Measurements from ENCODE around the gene CIART.
"Not testable (repeated sequence)": the region's sequence is repeated elsewhere in the genome, so short reads cannot be mapped to it uniquely, and the experiment has no call there.

Gene CIART

DNA sequence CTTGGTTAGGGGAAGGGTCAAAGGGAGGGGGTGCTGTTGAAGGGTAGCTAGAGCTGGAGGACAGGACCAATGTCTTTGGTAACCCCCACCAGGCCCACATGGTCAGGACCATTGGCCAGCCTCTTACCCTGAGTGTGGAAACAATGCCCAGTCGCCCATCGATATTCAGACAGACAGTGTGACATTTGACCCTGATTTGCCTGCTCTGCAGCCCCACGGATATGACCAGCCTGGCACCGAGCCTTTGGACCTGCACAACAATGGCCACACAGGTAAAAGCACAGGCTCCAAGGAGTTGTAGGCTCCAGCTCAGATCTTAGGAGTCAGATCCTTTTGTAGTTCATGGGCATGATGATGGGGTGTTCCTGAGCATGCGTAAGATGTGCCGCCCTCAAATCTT lies 21.0 kb upstream of the CIART start:
- no peak for DNase-seq (ENCODE audit: low spot score)

DNA sequence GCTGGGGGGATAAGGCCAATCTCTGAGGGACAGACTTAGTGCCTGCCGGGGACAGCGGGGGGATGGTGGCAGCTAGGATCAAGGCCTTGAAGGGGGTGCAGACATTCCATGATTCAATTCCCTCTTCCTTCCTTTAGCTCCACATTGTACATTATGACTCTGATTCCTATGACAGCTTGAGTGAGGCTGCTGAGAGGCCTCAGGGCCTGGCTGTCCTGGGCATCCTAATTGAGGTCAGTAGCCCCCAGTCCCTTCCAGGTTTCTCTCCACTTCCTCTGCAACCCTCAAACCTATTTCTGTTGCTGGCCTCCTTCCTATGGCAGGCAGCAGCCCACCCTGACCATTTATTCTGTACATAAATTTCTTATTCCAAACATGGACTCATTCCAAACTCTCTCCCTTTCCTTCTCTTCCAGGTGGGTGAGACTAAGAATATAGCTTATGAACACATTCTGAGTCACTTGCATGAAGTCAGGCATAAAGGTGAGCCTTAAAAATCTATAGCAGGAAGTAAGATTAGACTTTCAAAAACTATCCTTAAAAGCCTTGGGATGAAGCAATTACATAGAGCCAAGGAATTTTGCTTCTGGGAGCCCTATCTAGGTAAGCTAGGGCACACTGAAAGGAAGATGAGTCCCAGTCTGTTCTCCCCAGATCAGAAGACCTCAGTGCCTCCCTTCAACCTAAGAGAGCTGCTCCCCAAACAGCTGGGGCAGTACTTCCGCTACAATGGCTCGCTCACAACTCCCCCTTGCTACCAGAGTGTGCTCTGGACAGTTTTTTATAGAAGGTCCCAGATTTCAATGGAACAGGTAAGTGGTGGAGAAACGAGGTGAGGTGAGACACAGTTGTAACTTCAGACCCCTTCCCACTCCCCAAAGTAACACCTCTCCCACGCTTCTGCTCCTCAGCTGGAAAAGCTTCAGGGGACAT lies 19.7 kb upstream of the CIART start:
- DNase-seq (ENCODE audit: low spot score) = no peak

DNA sequence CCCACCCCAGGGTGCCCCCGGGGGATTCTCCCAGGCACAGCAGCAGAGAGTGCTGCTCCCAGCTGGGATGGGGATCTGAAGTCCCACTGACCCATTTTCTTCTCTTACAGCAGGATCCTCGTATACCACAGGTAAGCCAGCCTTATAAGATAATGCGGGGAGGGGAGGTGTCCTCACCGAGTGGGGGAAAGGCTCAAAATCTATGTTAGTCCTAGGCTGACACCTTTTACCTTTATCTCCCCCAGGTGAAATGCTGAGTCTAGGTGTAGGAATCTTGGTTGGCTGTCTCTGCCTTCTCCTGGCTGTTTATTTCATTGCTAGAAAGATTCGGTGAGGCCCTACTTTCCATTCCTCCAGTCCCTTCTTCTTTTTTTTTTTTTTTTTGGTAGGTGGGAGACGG lies 18.8 kb upstream of the CIART start:
- no peak for DNase-seq (ENCODE audit: low spot score)

DNA sequence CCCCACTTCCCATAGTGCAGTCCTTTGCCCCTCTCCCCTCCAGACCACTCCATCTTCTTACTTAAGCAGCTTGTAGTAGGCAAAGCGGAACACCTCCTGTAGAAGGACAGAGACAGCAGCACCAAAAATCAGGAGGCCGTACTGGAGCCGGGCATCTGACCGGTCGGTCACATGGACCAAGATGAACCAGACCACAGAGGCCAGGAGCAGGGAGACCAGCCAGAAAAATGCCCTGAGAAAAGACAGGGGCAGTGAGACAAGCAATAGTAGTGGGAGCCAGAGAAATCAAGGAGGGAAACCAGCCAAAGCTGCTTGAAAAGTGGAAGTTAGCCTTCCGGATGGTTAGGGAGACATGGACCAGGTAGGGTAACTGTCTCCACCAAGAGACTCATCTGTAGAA lies 14.5 kb upstream of the CIART start:
- no peak for DNase-seq (ENCODE audit: low spot score)

DNA sequence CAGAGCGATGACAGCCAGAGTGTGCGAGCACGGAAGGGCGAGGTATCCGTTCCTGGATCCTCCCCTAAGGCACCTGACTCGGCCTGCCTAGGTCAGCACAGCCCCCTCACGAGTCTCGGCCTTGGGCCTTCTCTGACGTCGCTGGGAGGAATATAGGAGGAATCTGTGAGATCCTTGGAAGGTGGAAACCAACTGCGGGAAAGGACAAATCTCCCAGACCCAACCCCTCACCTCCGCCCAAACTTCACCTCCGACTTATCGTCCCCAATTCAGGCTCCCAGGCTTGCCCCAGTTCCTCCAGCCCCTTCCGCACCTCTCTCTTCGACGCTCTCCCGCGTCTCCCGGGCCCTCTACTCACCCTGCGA lies 14.0 kb upstream of the CIART start:
- no peak for DNase-seq (ENCODE audit: low spot score)

DNA sequence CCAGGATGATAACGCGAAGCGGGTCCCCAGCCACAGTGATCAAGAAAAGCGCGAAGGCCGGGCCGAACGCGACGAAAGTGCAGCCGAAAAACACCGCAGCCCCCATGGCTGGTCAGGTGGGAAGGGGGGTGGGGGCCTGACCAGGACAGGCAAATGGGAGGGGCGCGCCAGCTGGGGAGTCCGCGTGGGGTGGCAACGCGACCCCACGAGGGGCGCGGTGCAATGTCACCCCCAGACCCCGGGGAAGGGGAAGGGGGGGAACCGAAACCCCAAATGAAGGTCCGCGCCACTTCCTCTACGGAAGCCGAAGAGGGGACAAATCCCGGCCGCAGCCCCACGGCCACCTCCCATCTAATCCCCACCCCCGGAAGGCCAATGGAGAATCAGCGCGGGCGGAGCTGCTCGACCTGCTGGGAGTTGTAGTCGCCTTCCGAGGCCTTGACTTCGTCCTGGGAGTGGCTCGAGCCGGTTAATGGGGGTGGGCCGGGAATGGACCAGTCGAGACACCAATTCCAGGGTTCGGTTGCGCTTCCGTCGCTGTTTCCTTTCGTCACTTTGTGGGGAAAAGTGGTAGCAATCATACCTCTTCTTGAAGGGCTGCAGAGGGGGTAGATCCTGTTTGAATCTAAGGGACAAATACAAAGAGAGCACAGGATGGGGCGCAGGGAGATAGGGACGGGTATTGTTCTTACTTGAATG lies 13.5 kb upstream of the CIART start, which contains the start of gene APH1A:
APH1A (minus strand) TSS at position 312 of the 699 bp plus-strand sequence; CDS start at position 106, 206 bp downstream.
- peak; percentile 92 for DNase-seq (ENCODE audit: low spot score)

DNA sequence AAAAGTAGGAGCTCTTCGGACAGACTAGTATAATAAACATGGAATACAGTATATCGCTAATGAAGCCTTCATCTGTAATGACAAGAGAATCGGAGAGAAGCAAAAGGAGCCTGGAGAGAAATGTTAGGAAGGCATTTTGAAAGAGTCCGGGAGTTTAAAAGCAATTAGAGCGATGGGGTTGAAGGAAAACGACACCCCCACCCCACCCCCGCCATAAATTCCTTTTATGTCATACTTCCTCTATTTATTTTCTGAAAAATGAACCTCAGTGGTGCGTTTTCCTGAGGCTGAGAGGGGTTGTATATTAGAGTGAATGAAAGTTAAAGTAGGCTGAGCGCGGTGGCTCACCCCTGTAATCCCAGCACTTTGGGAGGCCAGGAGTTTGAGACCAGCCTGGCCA lies 12.9 kb upstream of the CIART start:
- DNase-seq (ENCODE audit: low spot score) = no peak

DNA sequence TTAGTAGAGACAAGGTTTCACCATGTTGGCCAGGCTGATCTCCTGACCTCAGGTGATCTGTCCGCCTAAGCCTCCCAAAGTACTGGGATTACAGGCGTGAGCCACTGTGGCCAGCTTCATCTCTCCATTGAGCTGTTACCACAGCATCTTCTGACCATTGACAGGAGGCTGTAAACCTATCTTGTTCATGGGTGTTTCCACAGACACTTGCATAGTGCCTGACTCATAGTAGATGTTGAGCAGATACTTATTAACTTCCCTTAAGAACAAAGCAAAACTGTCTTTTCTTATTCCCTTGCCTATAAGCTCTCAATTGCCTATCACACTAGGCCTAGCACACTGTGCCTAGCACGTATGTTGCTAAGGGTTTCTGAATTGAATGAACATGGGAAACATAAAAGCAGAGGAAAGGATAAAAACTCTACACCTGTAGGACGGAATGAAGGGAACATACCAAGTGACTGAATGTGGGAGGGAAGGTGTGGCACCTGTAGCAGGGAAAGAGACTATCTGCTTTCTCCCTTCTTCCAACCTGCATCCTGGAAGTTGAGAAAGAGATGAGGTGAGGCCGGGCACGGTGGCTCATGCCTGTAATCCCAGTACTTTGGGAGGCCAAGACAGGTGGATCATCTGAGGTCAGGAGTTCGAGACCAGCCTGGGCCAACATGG lies 10.9 kb upstream of the CIART start:
- no peak for DNase-seq (ENCODE audit: low spot score)

DNA sequence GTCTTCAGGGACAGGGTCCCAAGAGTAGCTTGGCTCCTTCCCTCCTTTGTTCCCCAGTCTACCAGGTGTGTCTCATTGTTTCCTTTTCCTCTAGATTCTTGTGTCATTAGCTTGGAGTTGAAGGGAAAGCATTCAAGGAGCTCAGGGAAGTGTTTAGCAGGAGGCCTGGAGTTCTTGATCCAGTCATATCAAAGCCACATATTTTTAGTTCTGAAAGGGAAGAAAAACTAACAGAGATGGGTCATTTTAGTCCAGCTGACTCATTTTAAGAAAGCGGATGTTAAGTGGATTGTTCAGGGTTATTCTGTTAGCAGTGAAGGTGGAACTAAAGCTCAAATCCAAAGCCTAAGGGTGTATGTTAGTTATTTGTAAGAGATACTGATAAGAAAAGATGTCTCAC lies 9.0 kb upstream of the CIART start:
- no peak for DNase-seq (ENCODE audit: low spot score)

DNA sequence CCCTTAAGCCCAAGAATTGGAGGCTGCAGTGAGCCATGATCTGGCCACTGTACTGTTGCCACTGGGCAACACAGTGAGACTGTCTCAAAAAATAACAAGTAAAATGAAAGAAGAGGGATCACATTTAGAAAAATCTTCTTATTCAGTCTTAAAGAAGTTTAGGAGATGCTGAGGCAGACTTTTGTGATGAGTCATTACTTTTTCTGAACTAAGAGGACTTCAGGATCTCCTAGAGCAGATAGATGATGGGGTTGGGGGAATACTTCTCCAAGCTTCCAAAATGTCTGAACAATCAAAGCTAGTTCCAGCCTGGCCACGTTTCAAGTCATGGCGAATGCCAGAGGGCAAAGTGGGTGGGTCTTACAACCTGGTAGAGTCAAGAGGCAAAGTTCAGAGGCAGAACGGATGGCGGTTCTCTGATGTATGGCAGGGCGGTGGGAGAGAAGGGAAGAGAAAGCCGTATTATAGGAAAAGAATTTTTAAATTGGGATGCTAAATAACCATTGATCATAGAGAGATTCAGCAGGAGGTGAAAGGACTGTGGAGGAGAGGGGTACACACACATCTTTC lies 2.1 kb upstream of the CIART start:
- no peak for DNase-seq (ENCODE audit: low spot score)

DNA sequence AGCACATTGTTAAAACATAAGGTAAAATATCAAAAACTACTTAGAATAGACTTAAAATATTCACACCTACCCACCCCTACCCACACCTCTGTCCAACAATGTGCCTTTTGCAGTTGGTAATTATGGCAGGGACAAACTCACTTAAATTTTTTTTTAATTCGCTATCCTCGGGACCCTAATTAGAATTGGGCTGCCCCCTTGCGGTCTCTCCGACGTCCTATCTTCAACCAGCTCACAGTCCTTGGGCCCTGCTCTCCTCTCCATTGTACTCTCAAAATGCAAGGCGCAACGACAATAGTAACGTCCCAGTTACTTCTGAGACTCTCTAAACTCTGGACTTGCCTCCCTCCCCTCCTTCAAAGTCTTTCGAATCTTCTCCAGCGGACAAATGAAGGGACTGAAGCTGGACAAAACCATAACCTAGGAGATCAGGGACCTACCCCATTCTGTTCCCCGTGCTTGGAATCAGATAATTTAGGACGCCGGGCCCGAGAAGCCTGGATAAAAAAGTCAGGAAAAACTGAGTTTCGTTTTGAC lies 1.1 kb upstream of the CIART start:
- no peak for DNase-seq (ENCODE audit: low spot score)

DNA sequence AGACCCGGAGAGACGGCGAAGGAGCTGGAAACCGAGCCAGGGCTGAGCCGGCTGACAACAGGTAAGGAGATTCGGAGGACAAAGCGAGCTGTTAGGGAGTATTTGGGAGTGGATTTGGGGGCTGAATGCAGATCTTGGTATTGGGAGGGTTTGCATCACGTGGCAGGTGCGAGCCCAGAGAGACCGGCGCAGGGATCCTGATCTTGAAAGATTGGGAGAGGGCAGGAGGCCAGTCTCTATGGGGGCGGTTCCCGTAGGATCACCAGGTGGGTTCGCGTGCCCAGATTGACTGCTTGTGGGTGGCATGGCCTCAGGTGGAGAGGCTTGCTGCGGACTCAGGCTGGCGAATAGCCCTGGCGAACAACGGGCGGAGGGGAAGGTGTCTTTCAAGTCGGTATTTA lies 204 bp downstream of the CIART start:
- no peak for DNase-seq (ENCODE audit: low spot score)

DNA sequence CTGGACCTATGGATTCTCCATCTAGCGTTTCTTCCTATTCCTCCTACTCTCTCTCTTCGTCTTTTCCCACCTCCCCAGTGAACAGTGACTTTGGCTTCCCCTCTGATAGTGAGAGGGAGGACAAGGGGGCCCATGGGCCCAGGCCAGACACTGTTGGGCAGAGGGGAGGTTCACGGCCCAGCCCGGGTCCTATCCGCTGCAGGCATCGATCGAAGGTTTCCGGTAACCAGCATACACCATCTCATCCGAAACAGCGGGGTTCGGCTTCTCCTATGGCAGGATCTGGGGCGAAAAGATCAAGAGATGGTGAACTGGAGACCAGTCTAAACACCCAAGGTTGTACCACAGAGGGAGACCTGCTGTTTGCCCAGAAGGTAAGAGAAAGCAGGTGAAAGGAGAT lies 906 bp downstream of the CIART start:
- DNase-seq (ENCODE audit: low spot score) = no peak

DNA sequence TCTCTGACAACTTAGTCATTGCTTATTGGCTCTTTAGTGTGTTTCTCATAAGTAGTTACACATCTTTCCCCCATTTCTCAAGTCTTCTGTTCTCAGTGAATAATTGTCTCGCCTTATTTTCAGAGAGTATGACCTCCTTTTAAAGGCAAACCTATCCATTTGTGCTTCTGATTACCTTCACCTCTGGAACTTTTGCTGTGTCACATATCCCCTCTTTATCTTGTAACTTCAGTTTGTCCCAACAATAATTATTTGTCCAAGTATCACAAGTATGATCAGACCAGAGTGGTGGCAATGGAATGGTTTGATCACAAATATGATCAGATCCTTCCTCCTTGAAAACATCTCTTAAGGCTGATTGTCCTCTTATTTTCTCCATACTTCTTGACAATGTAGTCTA lies 6.0 kb downstream of the CIART start:
- no peak for DNase-seq (ENCODE audit: low spot score)

DNA sequence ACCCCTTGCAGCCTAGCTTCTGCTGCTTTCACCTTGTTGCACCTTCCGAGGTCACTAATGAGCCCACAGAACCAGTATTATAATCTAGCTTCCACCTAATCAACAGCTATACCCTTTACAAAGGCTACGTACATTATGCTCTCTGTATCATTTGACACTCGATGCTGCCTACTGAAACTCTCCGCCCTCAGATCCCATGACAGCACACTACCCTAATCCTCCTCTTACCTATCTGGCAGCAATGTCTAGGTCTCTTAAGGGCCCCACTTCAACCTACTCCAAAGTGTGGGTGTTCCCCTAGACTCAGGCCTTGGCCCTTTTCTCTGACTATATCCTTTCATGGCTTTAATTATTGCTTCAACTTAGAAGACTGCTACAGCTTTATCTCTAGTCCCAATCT lies 6.5 kb downstream of the CIART start:
- DNase-seq (ENCODE audit: low spot score) = no peak

DNA sequence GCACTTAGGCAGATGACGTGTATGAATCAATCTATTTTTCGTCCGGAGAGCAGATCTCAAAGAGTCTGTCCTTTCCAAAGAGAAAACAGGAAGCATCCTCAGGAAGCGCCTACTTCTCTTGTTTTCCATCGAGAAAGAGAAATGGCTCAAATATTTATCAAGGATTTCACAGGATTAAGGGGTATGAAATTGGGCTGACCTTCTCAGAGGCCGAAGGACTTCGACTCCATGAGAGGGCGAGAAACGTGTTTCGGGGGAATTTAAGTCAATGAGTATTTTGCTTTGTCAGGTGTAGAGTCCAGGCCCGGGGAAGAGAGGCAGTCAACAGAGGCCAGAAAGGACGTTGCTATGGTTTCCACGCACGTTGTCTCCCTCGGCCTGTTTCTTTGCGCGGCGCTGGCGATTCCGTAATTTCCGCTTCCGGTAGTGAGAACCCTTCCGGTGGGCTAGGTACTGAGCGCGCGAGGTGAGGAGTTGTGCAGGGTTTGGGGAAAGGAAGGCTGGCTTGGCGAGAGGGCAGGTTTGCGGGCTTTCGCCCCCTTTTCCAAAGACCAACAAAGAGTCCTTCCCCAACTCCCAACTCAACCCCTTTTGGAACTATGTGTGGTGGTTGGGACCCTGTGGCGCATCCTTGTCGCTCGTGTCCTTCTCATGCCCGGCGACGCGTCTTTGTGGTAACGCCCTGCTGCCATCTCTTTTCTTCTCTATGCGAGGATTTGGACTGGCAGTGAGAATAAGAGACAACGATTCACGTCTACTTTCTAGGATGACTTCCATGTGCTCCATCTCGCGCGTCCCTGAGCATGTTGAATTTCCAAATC lies 11.3 kb downstream of the CIART start, which contains the start of gene MRPS21:
MRPS21 (plus strand) TSS at position 429 of the 821 bp plus-strand sequence. CDS start 506 bp downstream, outside the sequence.
- peak; percentile 63 for DNase-seq (ENCODE audit: low spot score)

DNA sequence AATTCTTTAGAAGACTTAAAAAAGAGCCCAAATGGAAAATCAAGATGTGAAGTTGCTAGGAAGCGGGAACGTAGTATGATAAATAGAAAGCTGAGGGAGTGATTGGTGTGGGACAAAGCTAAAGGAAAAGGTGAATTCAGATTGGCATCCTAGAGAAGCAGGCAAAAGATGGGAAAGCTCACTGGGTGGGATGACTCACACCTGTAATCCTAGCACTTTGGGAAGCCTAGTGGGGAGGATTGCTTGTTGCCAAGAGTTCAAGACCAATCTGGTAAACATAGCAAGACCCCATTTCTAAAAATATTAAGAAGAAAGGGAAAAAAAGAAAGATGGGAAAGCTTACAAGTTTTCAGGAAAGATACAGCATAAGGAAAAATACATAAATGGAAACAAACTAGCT lies 13.1 kb downstream of the CIART start:
- no peak for DNase-seq (ENCODE audit: low spot score)

DNA sequence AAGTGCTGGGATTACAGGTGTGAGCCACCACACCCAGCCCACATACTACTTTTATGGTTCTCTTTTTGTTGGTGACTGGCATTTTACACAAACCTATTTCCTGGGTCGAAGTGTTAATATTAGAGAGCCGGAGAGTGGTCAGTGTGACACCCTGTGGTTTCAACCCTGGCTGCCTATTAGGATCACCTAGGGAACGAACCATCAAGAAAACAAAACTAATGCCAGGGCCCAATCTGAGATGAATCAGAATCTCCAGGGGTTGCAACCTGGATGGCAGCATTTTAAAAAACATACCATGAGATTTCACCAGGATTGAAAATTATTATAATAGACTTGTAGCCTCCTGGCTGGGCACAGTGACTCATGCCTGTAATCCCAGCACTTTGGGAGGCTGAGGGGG lies 17.4 kb downstream of the CIART start:
- DNase-seq (ENCODE audit: low spot score) = no peak

DNA sequence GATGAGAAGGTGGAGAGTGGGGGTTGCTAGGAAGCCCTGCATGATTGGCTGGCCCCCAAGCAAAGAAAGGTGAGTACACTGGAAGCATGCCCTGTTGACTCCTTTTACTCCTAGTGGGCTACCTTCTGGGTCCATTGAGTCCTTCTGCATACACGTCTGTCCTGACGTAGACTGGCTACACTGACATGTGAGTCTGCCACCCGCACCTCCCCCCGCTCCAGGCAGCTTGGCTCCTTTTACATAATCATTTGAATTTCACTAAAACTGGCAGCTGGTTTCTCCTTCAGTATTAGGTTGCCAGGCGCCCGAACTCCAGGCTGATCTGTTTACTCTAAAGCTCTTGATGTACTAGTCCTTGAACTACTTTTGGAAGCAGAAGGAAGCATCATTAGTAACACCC lies 20.0 kb downstream of the CIART start:
- DNase-seq (ENCODE audit: low spot score) = no peak

DNA sequence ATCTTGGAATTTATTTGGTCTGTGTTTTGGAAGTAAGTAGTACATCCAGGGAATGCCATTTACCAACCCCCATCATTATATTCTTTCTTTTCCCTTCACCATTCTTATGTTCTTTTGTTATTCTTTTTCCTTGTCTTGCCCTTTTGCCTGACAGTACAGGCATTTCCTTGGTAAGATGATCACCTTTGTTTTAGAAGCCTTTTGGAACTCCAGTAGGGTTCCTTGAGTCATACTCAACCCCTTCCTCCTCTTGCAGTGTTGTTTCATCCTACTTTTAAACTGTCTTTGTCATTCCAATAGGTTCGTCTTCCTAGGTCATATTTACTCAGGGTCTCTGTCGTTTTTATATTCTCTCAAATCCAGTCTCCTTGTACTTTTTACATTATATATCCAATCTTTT lies 20.5 kb downstream of the CIART start:
- DNase-seq (ENCODE audit: low spot score) = no peak

DNA sequence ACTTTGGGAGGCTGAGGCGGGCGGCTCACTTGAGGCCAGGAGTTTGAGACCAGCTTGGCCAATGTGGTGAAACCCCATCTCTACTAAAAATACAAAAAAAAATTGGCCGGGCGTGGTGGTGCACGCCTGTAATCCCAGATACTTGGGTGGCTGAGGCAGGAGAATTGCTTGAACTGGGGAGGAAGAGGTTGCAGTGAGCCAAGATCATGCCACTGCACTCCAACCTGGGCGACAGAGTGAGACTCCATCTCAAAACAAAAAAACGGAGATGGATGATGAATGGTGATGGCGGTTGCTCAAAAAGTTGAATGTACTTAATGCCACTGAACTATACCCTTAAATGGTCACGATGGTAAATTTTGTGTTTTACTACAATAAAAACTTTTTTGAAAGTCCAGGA lies 26.2 kb downstream of the CIART start:
- DNase-seq (ENCODE audit: low spot score) = not testable (repeated sequence)
